GM12874 (cell line): ENCODE results near the gene EIF4G2.

Experiments
- TF ChIP-seq, protein P1 (sequence below): IDR thresholded peaks from 2 replicates; pipeline ENCODE4 v1.5.1; 2011; ENCODE audit warnings: low read depth, mild to moderate bottlenecking, control low read depth, low read length, moderate library complexity; ENCODE audit not compliant: insufficient read depth

The EIF4G2 gene

DNA sequence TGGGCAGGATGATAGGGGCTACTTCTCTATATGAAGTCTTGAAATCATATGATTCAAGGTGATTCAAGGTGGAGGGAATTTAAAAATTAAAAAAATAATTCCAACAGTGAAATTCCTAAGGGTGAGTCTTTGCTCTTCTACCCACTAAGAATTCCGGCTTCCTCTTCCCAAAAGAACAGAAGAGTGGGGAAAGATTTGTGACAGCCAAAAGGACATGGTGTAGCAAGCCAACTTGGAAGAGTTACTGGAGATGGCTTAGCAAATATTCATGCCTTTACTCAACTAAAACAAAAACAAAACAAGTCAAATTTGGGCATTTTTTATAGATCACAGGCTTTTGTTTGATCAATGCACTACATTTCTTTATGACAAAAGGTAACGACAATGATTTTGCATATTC is 36.9 kb upstream of the EIF4G2 start:
- TF ChIP-seq, protein P1, sequence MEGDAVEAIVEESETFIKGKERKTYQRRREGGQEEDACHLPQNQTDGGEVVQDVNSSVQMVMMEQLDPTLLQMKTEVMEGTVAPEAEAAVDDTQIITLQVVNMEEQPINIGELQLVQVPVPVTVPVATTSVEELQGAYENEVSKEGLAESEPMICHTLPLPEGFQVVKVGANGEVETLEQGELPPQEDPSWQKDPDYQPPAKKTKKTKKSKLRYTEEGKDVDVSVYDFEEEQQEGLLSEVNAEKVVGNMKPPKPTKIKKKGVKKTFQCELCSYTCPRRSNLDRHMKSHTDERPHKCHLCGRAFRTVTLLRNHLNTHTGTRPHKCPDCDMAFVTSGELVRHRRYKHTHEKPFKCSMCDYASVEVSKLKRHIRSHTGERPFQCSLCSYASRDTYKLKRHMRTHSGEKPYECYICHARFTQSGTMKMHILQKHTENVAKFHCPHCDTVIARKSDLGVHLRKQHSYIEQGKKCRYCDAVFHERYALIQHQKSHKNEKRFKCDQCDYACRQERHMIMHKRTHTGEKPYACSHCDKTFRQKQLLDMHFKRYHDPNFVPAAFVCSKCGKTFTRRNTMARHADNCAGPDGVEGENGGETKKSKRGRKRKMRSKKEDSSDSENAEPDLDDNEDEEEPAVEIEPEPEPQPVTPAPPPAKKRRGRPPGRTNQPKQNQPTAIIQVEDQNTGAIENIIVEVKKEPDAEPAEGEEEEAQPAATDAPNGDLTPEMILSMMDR, result no peak

DNA sequence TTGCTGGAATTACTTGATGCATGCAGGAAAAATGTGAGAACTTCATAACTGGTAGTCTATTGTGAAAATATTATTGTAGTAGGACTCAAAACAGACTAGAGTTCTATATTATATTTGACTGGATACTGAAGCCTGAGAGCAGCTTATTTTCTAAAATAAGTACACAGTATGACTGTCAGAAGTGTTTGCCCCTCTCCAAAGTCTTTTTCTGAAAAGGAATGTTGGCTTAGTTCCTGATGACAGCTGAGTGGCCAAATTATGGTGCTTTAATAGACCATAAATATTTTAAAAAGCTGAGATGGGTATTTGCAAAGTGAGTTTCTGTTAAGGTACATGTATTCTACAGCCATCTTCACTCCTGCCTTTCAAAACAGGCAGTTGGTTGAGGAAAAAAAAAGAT is 36.1 kb upstream of the EIF4G2 start:
- TF ChIP-seq, protein P1, result no peak

DNA sequence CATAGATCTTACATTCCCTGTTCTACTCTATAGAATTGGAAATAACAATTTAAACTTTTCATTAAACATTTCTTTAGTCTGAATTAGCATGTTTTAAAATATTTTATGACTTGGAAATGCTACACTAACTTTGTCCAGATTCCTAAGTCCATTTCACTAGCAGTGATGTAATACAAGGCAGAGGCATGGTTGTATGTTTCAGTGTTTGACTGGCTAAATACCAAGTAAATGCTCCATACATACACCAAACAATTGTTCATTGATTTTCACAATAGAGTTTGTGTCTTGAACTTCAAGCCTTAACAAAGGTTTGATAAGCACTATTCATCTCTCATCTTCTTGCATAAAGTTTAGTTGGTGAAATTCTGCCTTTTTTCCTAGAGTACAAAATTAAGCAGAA is 35.6 kb upstream of the EIF4G2 start:
- TF ChIP-seq, protein P1, result no peak

DNA sequence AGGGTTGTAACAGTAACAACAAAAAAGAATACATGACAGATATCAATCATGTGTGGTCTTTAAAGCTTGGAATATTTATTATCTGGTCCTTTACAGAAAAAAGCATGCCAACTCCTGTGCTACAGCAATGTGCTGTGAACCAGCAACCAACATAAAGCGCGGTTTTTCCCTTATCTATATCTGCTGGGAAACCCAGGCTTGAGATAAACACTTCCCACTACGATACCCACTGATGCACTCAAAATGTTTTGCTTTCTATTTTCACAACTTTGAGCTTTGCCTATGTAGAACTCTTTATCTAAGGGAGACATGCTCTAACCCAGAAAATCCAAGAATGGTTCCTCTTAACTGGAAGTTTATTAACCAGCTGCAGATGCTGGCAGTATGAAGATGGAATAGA is 30.2 kb upstream of the EIF4G2 start:
- TF ChIP-seq, protein P1, result no peak

DNA sequence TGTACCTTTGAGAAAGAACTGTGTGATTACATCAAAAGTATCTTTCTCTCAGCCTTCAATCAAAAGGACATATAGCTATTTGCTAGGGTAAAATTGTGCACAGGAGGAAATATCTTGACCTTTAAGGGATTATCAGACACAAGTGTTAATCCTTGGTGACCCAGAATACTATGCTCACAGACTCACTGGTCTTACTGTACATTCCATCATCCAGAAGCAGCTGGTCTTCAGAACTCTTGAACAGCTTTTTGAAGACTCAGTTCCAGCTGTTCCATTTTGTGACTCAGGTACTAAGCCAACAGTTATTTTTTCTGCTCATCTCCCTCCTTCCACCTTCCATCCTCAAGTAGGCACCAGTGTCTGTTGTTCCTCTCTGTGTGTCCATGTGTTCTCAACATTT is 29.4 kb upstream of the EIF4G2 start:
- TF ChIP-seq, protein P1, result no peak

DNA sequence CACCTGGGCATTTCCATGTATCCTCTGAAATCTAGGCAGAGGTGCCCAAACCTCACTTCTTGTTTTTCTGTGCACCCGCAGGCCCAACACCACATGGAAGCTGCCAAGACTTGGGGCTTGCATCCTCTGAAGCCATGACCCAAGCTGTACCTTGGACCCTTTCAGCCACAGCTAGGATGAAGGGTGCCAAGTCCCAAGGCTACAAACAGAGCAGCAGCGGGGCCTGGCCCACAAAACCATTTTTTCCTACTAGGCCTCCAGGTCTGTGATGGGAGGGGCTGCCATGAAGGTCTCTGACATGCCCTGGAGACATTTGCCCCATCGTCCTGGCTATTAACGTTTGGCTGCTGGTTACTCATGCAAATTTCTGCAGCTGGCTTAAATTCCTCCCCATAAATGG is 20.4 kb upstream of the EIF4G2 start:
- TF ChIP-seq, protein P1, result no peak

DNA sequence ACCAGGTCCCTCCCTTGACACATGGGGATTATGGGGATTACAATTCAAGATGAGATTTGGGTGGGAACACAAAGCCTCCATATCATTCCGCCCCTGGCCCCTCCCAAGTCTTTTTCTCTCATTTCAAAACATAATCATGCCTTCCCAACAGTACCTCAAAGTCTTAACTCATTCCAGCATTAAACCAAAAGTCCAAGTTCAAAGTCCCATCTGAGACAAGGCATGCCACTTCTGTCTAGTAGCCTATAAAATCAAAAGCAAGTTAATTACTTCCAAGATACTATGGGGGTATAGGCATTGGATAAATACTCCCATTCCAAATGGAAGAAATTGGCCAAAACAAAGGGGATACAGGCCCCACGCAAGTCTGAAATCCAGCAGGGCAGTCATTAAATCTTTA is 19.7 kb upstream of the EIF4G2 start:
- TF ChIP-seq, protein P1, result no peak

DNA sequence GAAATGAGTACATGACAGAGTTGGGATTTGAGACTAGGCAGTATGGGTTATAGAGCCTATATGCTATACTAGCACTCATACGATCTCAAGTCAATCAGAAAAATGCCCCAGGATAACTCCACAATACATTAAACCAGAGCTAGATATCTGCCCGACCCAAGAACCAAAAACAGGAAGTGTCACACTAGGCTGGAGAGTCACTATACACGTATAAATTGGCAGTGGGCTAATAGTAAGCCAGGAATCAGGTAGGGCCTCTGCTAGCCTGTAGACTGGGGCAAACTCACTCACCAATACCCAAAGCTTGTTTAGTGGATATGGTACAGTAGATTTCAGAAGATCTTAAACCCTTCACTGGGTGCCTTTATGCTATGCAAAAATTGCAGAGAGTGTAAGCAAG is 16.2 kb upstream of the EIF4G2 start:
- TF ChIP-seq, protein P1, result no peak
